ENCODE data around the gene N4BP2. TPM values are rescaled to one million over a fixed set of nuclear protein-coding genes. Genes with fewer than 3 reads are reported as not detected.

The N4BP2 gene
- total and polyA plus RNA-seq, 2 of the 8 experiments (the other 6 are each of a cell fraction or from before 2014, with no cell fraction given), result 4.4 to 44.7 TPM

GRCh38 chr4:40122941-40123340, 66.3 kb downstream of the N4BP2 start:
- H3K9ac ChIP-seq (replicated peaks in 1 of 4; ENCODE audit: extremely low read depth in 1 of 4, low read depth in 3 of 4, low read length in 3 of 4), result no peak overlapping the region
- no peaks in the 10 kb centered on the region for H3K27me3 ChIP-seq (replicated peaks in 1 of 4; ENCODE audit: control insufficient read depth in 3 of 4, extremely low read depth in 1 of 4, insufficient read depth in 3 of 4, low read length in 3 of 4)
- peaks cover 0 to 1% of the 10 kb centered on the region in 2 experiments for H4K20me1 ChIP-seq (replicated peaks in 1 of 2; ENCODE audit: control insufficient read depth in 1 of 2, insufficient read depth in 2 of 2, low read length in 2 of 2)
- no peak overlapping the region for H3K18ac ChIP-seq (ENCODE audit: extremely low read depth, low read length)
- H3K36me3 ChIP-seq (ENCODE audit: control insufficient read depth in 2 of 4, insufficient read depth in 4 of 4, low read length in 3 of 4), result peaks cover 0 to 45% (median 10%) of the 10 kb centered on the region in 4 experiments; a peak in 4 of 8 replicates
- H3K4me1 ChIP-seq (replicated peaks in 1 of 4; ENCODE audit: control insufficient read depth in 3 of 4, insufficient read depth in 4 of 4, low read length in 3 of 4), result peaks cover 0 to 3% (median 1%) of the 10 kb centered on the region in 4 experiments; a peak in 3 of 7 replicates
- H3K4ac ChIP-seq (replicated peaks; ENCODE audit: insufficient read length, low read depth, low read length), result no peak overlapping the region
- H4K8ac ChIP-seq (ENCODE audit: extremely low read depth, insufficient read depth, low read length), result no peak overlapping the region
- CTCF ChIA-PET (ENCODE audit: partially characterized antibody), result interaction anchor here (0.6 to 1.0 kb wide), 4 partner anchors 14 to 202 kb away, joined by 3 to 5 read pairs (median 4); no protein-coding TSS in a partner anchor
- no peak overlapping the region for H3K23ac ChIP-seq (ENCODE audit: insufficient read length)
- H3K56ac ChIP-seq (replicated peaks; ENCODE audit: insufficient read length, low read depth, low read length), result no peak overlapping the region
- no peak overlapping the region for H2BK5ac ChIP-seq (ENCODE audit: low read depth, low read length)
- H2BK15ac ChIP-seq (ENCODE audit: low read length), result no peak overlapping the region
- WGBS, 2 experiments (ENCODE audit: extremely low coverage in 1 of 2, insufficient coverage in 1 of 2, insufficient read length in 1 of 2, insufficient replicate concordance in 2 of 2, low coverage in 1 of 2, low lambda C conversion rate in 2 of 2, missing lambda C conversion rate in 1 of 2), result 91% methylated on average over 1 of the region's 1 CpG; no CpG with 5 or more reads in 1 of the 2 experiments
- no peak overlapping the region for H2BK12ac ChIP-seq (ENCODE audit: low read depth, low read length)
- H3K9me3 ChIP-seq (ENCODE audit: insufficient read depth in 2 of 2, low read depth in 1 of 2, low read length in 1 of 2), result no peaks in the 10 kb centered on the region
- no peak overlapping the region for H4K91ac ChIP-seq (replicated peaks; ENCODE audit: insufficient read length, low read length)
- no peak overlapping the region for H3K14ac ChIP-seq (ENCODE audit: insufficient read length)
- no peaks in the 10 kb centered on the region for H3K79me2 ChIP-seq (ENCODE audit: control insufficient read depth in 1 of 2, insufficient read depth in 2 of 2, low read length in 2 of 2)
- no peak overlapping the region for H4K5ac ChIP-seq (ENCODE audit: insufficient read length, low read depth, low read length)
- no peak overlapping the region for H2AFZ ChIP-seq (ENCODE audit: low read length)
- no peak overlapping the region for H3K4me2 ChIP-seq (ENCODE audit: insufficient read depth in 1 of 2, low read depth in 2 of 2, low read length in 2 of 2)
- no peak for FAIRE-seq
- no peak overlapping the region for H2AK5ac ChIP-seq (ENCODE audit: low read depth, low read length)
- H3K27ac ChIP-seq (ENCODE audit: low read depth, low read length), result no peak overlapping the region
- no peaks in the 10 kb centered on the region for H3K23me2 ChIP-seq (ENCODE audit: low read depth, low read length)
- no peak overlapping the region for H3K4me3 ChIP-seq (ENCODE audit: extremely low read depth in 1 of 4, insufficient read depth in 2 of 4, low read depth in 3 of 4, low read length in 4 of 4)
- H3K79me1 ChIP-seq (ENCODE audit: low read depth, low read length), result no peaks in the 10 kb centered on the region; the same call in 1 of the 2 replicates
- H2BK20ac ChIP-seq (ENCODE audit: low read length), result no peak overlapping the region
- POLR2A ChIA-PET (ENCODE audit: partially characterized antibody), result interaction anchor here (0.6 to 0.7 kb wide), 2 partner anchors 108 to 227 kb away, joined by 4 read pairs; no protein-coding TSS in a partner anchor
- no peak for DNase-seq (ENCODE audit: low read depth in 1 of 2, low spot score in 2 of 2)
- H2BK120ac ChIP-seq (replicated peaks; ENCODE audit: low read depth, low read length), result no peak overlapping the region
- TF ChIP-seq KDM1A (IDR thresholded peaks at IDR 0.05; ENCODE audit: borderline replicate concordance, low read length) (no peak), CTCF (IDR thresholded peaks at IDR 0.05; ENCODE audit: control extremely low read depth in 1 of 3, insufficient read depth in 1 of 3, low read depth in 1 of 3, low read length in 3 of 3) (no peak), MAX (IDR thresholded peaks at IDR 0.05) (no peak), CHD2 (IDR thresholded peaks at IDR 0.05; ENCODE audit: low read length) (no peak), SP4 (IDR thresholded peaks at IDR 0.05; ENCODE audit: low read length) (no peak), BACH1 (IDR thresholded peaks at IDR 0.05; ENCODE audit: low read length) (no peak), FOSL1 (IDR thresholded peaks at IDR 0.05; ENCODE audit: insufficient read depth, low read depth, low read length) (no peak), CBX5 (IDR thresholded peaks at IDR 0.05; ENCODE audit: low read depth, low read length) (no peak), TAF1 (IDR thresholded peaks at IDR 0.05; ENCODE audit: low read depth, low read length) (no peak), MAFK (IDR thresholded peaks at IDR 0.05; ENCODE audit: low read depth, low read length) (no peak), E2F6 (IDR thresholded peaks at IDR 0.05) (no peak), CREB1 (IDR thresholded peaks at IDR 0.05) (no peak)
